ENCODE data around the gene ABHD17A.

GRCh38 chr19:1907563-1908363 lies 22.5 kb upstream of the ABHD17A start:
- TF ChIP-seq, protein P1, sequence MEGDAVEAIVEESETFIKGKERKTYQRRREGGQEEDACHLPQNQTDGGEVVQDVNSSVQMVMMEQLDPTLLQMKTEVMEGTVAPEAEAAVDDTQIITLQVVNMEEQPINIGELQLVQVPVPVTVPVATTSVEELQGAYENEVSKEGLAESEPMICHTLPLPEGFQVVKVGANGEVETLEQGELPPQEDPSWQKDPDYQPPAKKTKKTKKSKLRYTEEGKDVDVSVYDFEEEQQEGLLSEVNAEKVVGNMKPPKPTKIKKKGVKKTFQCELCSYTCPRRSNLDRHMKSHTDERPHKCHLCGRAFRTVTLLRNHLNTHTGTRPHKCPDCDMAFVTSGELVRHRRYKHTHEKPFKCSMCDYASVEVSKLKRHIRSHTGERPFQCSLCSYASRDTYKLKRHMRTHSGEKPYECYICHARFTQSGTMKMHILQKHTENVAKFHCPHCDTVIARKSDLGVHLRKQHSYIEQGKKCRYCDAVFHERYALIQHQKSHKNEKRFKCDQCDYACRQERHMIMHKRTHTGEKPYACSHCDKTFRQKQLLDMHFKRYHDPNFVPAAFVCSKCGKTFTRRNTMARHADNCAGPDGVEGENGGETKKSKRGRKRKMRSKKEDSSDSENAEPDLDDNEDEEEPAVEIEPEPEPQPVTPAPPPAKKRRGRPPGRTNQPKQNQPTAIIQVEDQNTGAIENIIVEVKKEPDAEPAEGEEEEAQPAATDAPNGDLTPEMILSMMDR (IDR thresholded peaks at IDR 0.05) = no peak
- TF ChIP-seq POLR2AphosphoS5 (IDR thresholded peaks at IDR 0.05; ENCODE audit: insufficient read depth in 1 of 2, low read depth in 1 of 2) = no peak
